A204.1 (cell line): Measurements from ENCODE around the gene BMP10.

Experiments
- FAIRE-seq: peaks from 2 replicates; lab custom pipeline; 2012; peaks lifted over from hg19 to GRCh38; lab: Jason Lieb, UNC

The BMP10 gene

GRCh38 chr2:68849579-68850030 is 21.6 kb downstream of the BMP10 start:
- FAIRE-seq = no peak

- no peak for FAIRE-seq
Measured at GRCh38 chr2:68847751-68848150, 23.4 kb downstream of the BMP10 start.

GRCh38 chr2:68846091-68846490 is 25.1 kb downstream of the BMP10 start:
- no peak for FAIRE-seq

GRCh38 chr2:68845043-68845442 is 26.2 kb downstream of the BMP10 start:
- FAIRE-seq = no peak

GRCh38 chr2:68839260-68839833 is 31.9 kb downstream of the BMP10 start:
- FAIRE-seq = no peak

- no peak for FAIRE-seq
Measured at GRCh38 chr2:68838641-68839040, 32.6 kb downstream of the BMP10 start.

GRCh38 chr2:68837861-68838341 is 33.3 kb downstream of the BMP10 start:
- no peak for FAIRE-seq

- no peak for FAIRE-seq
Measured at GRCh38 chr2:68837164-68837860, 33.9 kb downstream of the BMP10 start.

GRCh38 chr2:68835621-68836020 is 35.6 kb downstream of the BMP10 start:
- no peak for FAIRE-seq

GRCh38 chr2:68834737-68835376 is 36.3 kb downstream of the BMP10 start:
- FAIRE-seq = no peak

- no peak for FAIRE-seq
Measured at GRCh38 chr2:68833162-68833561, 38.0 kb downstream of the BMP10 start.

GRCh38 chr2:68832233-68832869 is 38.8 kb downstream of the BMP10 start:
- FAIRE-seq = no peak

GRCh38 chr2:68831686-68832232 is 39.4 kb downstream of the BMP10 start:
- FAIRE-seq = no peak

GRCh38 chr2:68829749-68830148 is 41.4 kb downstream of the BMP10 start:
- no peak for FAIRE-seq

- FAIRE-seq = no peak
Measured at GRCh38 chr2:68828887-68829708, 42.1 kb downstream of the BMP10 start.

- no peak for FAIRE-seq
Measured at GRCh38 chr2:68827666-68828065, 43.5 kb downstream of the BMP10 start.

- FAIRE-seq = no peak
Measured at GRCh38 chr2:68825866-68826265, 45.3 kb downstream of the BMP10 start.

- no peak for FAIRE-seq
Measured at GRCh38 chr2:68824831-68825230, 46.4 kb downstream of the BMP10 start.

- no peak for FAIRE-seq
Measured at GRCh38 chr2:68822207-68822872, 48.9 kb downstream of the BMP10 start.

- no peak for FAIRE-seq
Measured at GRCh38 chr2:68819556-68819955, 51.6 kb downstream of the BMP10 start.

- FAIRE-seq = no peak
Measured at GRCh38 chr2:68817306-68817705, 53.9 kb downstream of the BMP10 start.
